H1 (cell line): ENCODE measurements around the gene LLGL1. TPM values are rescaled to one million over a fixed set of nuclear protein-coding genes. Genes with fewer than 3 reads are reported as not detected.

Experiments
- CTCF ChIA-PET: fragments of 300-600 bp; sonication (Branson Sonifier 250); formaldehyde crosslinking; loops from one replicate; lab custom pipeline; 2021; ENCODE audit not compliant: partially characterized antibody; lab: Charles Lee
- POLR2A ChIA-PET: fragments of 300-600 bp; sonication (Branson Sonifier 250); formaldehyde crosslinking; loops from one replicate; lab custom pipeline; 2021; ENCODE audit warnings: inconsistent platforms; ENCODE audit not compliant: partially characterized antibody; lab: Charles Lee
- DNase-seq, 2 experiments: peaks; one replicate each; pipeline versions ENCODE4 v3.0.0 to v3.0.0-alpha.2; 2010 to 2022; ENCODE audit warnings: low spot score in 2 of 2, low read depth in 1 of 2, mixed read lengths in 1 of 2
- FAIRE-seq: peaks from 2 replicates; lab custom pipeline; 2011; peaks lifted over from hg19 to GRCh38; lab: Jason Lieb, UNC
- H2AFZ ChIP-seq: 2 replicates; pipeline ENCODE4 v1.8.1; 2012; ENCODE audit warnings: low read length, inconsistent platforms
- H2AK5ac ChIP-seq: 2 replicates; pipeline ENCODE4 v1.6.1; 2013; ENCODE audit warnings: low read depth, low read length
- H2BK120ac ChIP-seq: replicated peaks from 2 replicates; pipeline ENCODE3; 2013; ENCODE audit warnings: low read depth, low read length, inconsistent platforms
- H2BK12ac ChIP-seq: 2 replicates; pipeline ENCODE4 v1.6.1; 2013; ENCODE audit warnings: low read depth, low read length
- H2BK15ac ChIP-seq: 2 replicates; pipeline ENCODE4 v1.6.1; 2013; ENCODE audit warnings: low read length
- H2BK20ac ChIP-seq: 2 replicates; pipeline ENCODE4 v1.6.1; 2013; ENCODE audit warnings: low read length
- H2BK5ac ChIP-seq: 2 replicates; pipeline ENCODE4 v1.6.1; 2013; ENCODE audit warnings: low read depth, low read length
- H3K14ac ChIP-seq: 2 replicates; pipeline ENCODE4 v1.6.1; 2013; ENCODE audit warnings: inconsistent platforms; ENCODE audit not compliant: insufficient read length
- H3K18ac ChIP-seq: 2 replicates; pipeline ENCODE4 v1.6.1; 2013; ENCODE audit warnings: low read length; ENCODE audit errors: extremely low read depth
- H3K23ac ChIP-seq: 2 replicates; pipeline ENCODE4 v1.6.1; 2013; ENCODE audit warnings: inconsistent platforms; ENCODE audit not compliant: insufficient read length
- H3K23me2 ChIP-seq: 2 replicates; pipeline ENCODE4 v1.6.1; 2013; ENCODE audit warnings: low read depth, low read length
- H3K27ac ChIP-seq: 2 replicates; pipeline ENCODE4 v1.6.1; 2011; ENCODE audit warnings: low read depth, low read length, inconsistent platforms
- H3K27me3 ChIP-seq, 4 experiments: replicated peaks in 1 of 4; 1 replicate in 1 of 4; 2 replicates in 3 of 4; pipeline versions ENCODE4 v1.6.1 to v1.8.1; 2011 to 2013; ENCODE audit warnings: low read length in 3 of 4, mild to moderate bottlenecking in 3 of 4, inconsistent platforms in 2 of 4, mixed read lengths in 2 of 4, moderate library complexity in 1 of 4; ENCODE audit not compliant: control insufficient read depth in 3 of 4, insufficient read depth in 3 of 4; ENCODE audit errors: extremely low read depth in 1 of 4
- H3K36me3 ChIP-seq, 4 experiments: 2 replicates each; pipeline versions ENCODE4 v1.6.1 to v1.8.1; 2011 to 2013; ENCODE audit warnings: mild to moderate bottlenecking in 4 of 4, low read length in 3 of 4, moderate library complexity in 2 of 4, control low read depth in 1 of 4, inconsistent platforms in 1 of 4; ENCODE audit not compliant: insufficient read depth in 4 of 4, control insufficient read depth in 2 of 4
- H3K4ac ChIP-seq: replicated peaks from 2 replicates; pipeline ENCODE3; 2013; ENCODE audit warnings: low read length, low read depth, mixed read lengths, inconsistent platforms; ENCODE audit not compliant: insufficient read length
- H3K4me1 ChIP-seq, 4 experiments: replicated peaks in 1 of 4; 1 replicate in 1 of 4; 2 replicates in 3 of 4; pipeline versions ENCODE4 v1.6.1 to v1.8.1; 2011 to 2013; ENCODE audit warnings: low read length in 3 of 4, inconsistent platforms in 2 of 4, mixed read lengths in 1 of 4; ENCODE audit not compliant: insufficient read depth in 4 of 4, control insufficient read depth in 3 of 4
- H3K4me2 ChIP-seq, 2 experiments: 2 replicates each; pipeline versions ENCODE4 v1.6.1 to v1.8.1; 2011 to 2013; ENCODE audit warnings: low read depth in 2 of 2, low read length in 2 of 2, control low read depth in 1 of 2, inconsistent platforms in 1 of 2, mild to moderate bottlenecking in 1 of 2; ENCODE audit not compliant: insufficient read depth in 1 of 2
- H3K4me3 ChIP-seq, 4 experiments: fragments of 200-600, 300-600 bp in 1 of 4; sonication (generic), shearing (Covaris generic), sonication (Bioruptor Twin) in 1 of 4; 2 replicates each; pipeline versions ENCODE4 v1.5.1 to v1.8.1; 2011 to 2016; ENCODE audit warnings: low read length in 4 of 4, low read depth in 3 of 4, control low read depth in 2 of 4, inconsistent platforms in 2 of 4, mild to moderate bottlenecking in 2 of 4, mixed read lengths in 1 of 4, moderate library complexity in 1 of 4; ENCODE audit not compliant: insufficient read depth in 2 of 4; ENCODE audit errors: extremely low read depth in 1 of 4
- H3K56ac ChIP-seq: replicated peaks from 2 replicates; pipeline ENCODE3; 2013; ENCODE audit warnings: low read depth, mild to moderate bottlenecking, mixed read lengths, low read length, inconsistent platforms; ENCODE audit not compliant: insufficient read length
- H3K79me1 ChIP-seq: 2 replicates; pipeline ENCODE4 v1.6.1; 2013; ENCODE audit warnings: low read depth, low read length, control low read depth
- H3K79me2 ChIP-seq, 2 experiments: 2 replicates each; pipeline versions ENCODE4 v1.6.1 to v1.8.1; 2012 to 2013; ENCODE audit warnings: low read length in 2 of 2, mild to moderate bottlenecking in 2 of 2, inconsistent platforms in 1 of 2; ENCODE audit not compliant: insufficient read depth in 2 of 2, control insufficient read depth in 1 of 2
- H3K9ac ChIP-seq, 4 experiments: replicated peaks in 1 of 4; 1 replicate in 1 of 4; 2 replicates in 3 of 4; pipeline versions ENCODE4 v1.6.1 to v1.8.1; 2011 to 2013; ENCODE audit warnings: low read depth in 3 of 4, low read length in 3 of 4, control low read depth in 2 of 4, mild to moderate bottlenecking in 2 of 4, moderate library complexity in 2 of 4, inconsistent platforms in 1 of 4; ENCODE audit errors: extremely low read depth in 1 of 4
- H3K9me3 ChIP-seq, 2 experiments: 2 replicates each; pipeline versions ENCODE4 v1.6.1 to v1.8.1; 2012 to 2013; ENCODE audit warnings: mild to moderate bottlenecking in 2 of 2, moderate library complexity in 2 of 2, control low read depth in 1 of 2, inconsistent platforms in 1 of 2, low read depth in 1 of 2, low read length in 1 of 2, mixed read lengths in 1 of 2; ENCODE audit not compliant: insufficient read depth in 2 of 2
- H4K20me1 ChIP-seq, 2 experiments: replicated peaks in 1 of 2; 2 replicates each; pipeline versions ENCODE3 to v1.8.1; 2011 to 2013; ENCODE audit warnings: inconsistent platforms in 2 of 2, low read length in 2 of 2, mild to moderate bottlenecking in 1 of 2; ENCODE audit not compliant: insufficient read depth in 2 of 2, control insufficient read depth in 1 of 2
- H4K5ac ChIP-seq: 2 replicates; pipeline ENCODE4 v1.6.1; 2013; ENCODE audit warnings: low read length, low read depth, mixed read lengths, inconsistent platforms; ENCODE audit not compliant: insufficient read length
- H4K8ac ChIP-seq: 2 replicates; pipeline ENCODE4 v1.8.0; 2013; ENCODE audit warnings: mild to moderate bottlenecking, moderate library complexity, low read length, inconsistent platforms; ENCODE audit not compliant: insufficient read depth; ENCODE audit errors: extremely low read depth
- H4K91ac ChIP-seq: replicated peaks from 2 replicates; pipeline ENCODE3; 2013; ENCODE audit warnings: low read length, mixed read lengths, inconsistent platforms; ENCODE audit not compliant: insufficient read length
- BRCA1 ChIP-seq: IDR thresholded peaks from 2 replicates; pipeline ENCODE4 v1.6.1; 2012; ENCODE audit warnings: low read depth, low read length, improper control_type of control experiment
- SP1 ChIP-seq: IDR thresholded peaks from 2 replicates; pipeline ENCODE4 v1.6.1; 2011; ENCODE audit warnings: low read depth, low read length
- TBP ChIP-seq: IDR thresholded peaks from 2 replicates; pipeline ENCODE4 v1.6.1; 2011; ENCODE audit warnings: low read depth, low read length, improper control_type of control experiment
- ZNF274 ChIP-seq: IDR thresholded peaks from 2 replicates; pipeline ENCODE4 v1.7.0; 2012; ENCODE audit warnings: low read length, borderline replicate concordance; ENCODE audit errors: extremely low read depth
- WGBS, 2 experiments: shearing (Covaris generic) in 1 of 2; methylation state at CpG; one replicate each; pipeline versions ENCODE4 v1.1.6 to v1.1.7; 2013 to 2015; ENCODE audit warnings: low lambda C conversion rate in 2 of 2, mixed read lengths in 2 of 2, inconsistent platforms in 1 of 2, low coverage in 1 of 2, missing lambda C conversion rate in 1 of 2; ENCODE audit not compliant: insufficient replicate concordance in 2 of 2, insufficient coverage in 1 of 2, insufficient read length in 1 of 2; ENCODE audit errors: extremely low coverage in 1 of 2, missing lambda C conversion rate in 1 of 2; 5-methylcytosine and 5-hydroxymethylcytosine counted together
- polyA plus RNA-seq, 7 experiments: library from polyadenylated mRNA; depleted of rRNA in 3 of 7; stranded (reverse) in 5 of 7; unstranded in 2 of 7; fragments of >200 nt in 5 of 7; fragments of 200-250 nt in 2 of 7; gene quantifications; 1 replicate in 5 of 7; 2 replicates in 1 of 7; 4 replicates in 1 of 7; pipeline versions ENCODE4 v1.2.1 to v1.2.3, GENCODE V29; 2011 to 2013; ENCODE audit warnings: missing spikeins in 2 of 7, mixed read lengths in 2 of 7
- total RNA-seq: library from RNA; stranded (reverse); fragmentation: NEBNext Ultra II Directional; extraction: Animal tissue kit (Norgen Biotek cat#: 25700); gene quantifications from 2 replicates; pipeline ENCODE4 v1.2.1, GENCODE V29; 2021

The LLGL1 gene
- total and polyA plus RNA-seq, 2 of the 8 experiments (the other 6 are each of a cell fraction or from before 2014, with no cell fraction given), result 71.3 to 107 TPM

GRCh38 chr17:18230288-18231141 is 5.1 kb downstream of the LLGL1 start:
- no peak overlapping the region for H2AFZ ChIP-seq
- no peak overlapping the region for H3K9ac ChIP-seq
- no peaks in the 10 kb centered on the region for H3K9me3 ChIP-seq
- H4K8ac ChIP-seq, result no peak overlapping the region; the same call in 1 of the 2 replicates
- WGBS, 2 experiments, result 81% methylated on average over 14 of the region's 14 CpGs; no CpG with 5 or more reads in 1 of the 2 experiments
- H3K18ac ChIP-seq, result no peak overlapping the region
- no peak overlapping the region for H2BK12ac ChIP-seq
- H2BK15ac ChIP-seq, result no peak overlapping the region
- no peak overlapping the region for H4K91ac ChIP-seq
- H3K79me2 ChIP-seq, result peaks cover 8 to 67% of the 10 kb centered on the region in 2 experiments
- H2BK20ac ChIP-seq, result no peak overlapping the region
- no peak overlapping the region for H4K5ac ChIP-seq
- no peak for FAIRE-seq
- no peak overlapping the region for H3K4me3 ChIP-seq
- ChIA-PET POLR2A (interaction anchor here (0.6 to 3.6 kb wide), 7 partner anchors 12 to 48 kb away, joined by 3 to 14 read pairs (median 5); partner anchors contain the start of genes FLII and MIEF2), CTCF (interaction anchor here (0.6 to 8.4 kb wide), 10 partner anchors 10 to 89 kb away, joined by 3 to 76 read pairs (median 5); no protein-coding TSS in a partner anchor)
- no peak overlapping the region for H3K56ac ChIP-seq
- peaks cover 18 to 31% of the 10 kb centered on the region in 2 experiments for H4K20me1 ChIP-seq
- H3K36me3 ChIP-seq, result peaks cover 15 to 30% (median 17%) of the 10 kb centered on the region in 4 experiments; a peak in 6 of 8 replicates
- no peak for TF ChIP-seq TBP
- no peak for TF ChIP-seq BRCA1
- TF ChIP-seq SP1, result no peak
- TF ChIP-seq ZNF274, result no peak
- no peak overlapping the region for H2BK120ac ChIP-seq
- peaks cover 7% of the 10 kb centered on the region for H3K23me2 ChIP-seq
- no peak overlapping the region for H3K27ac ChIP-seq
- no peak overlapping the region for H2AK5ac ChIP-seq
- no peak overlapping the region for H3K4ac ChIP-seq
- H3K27me3 ChIP-seq, result no peaks in the 10 kb centered on the region
- peak overlapping the region; percentile 52; the same call in 1 of the 2 replicates for H2BK5ac ChIP-seq
- H3K14ac ChIP-seq, result no peak overlapping the region
- H3K4me2 ChIP-seq, result no peak overlapping the region
- H3K23ac ChIP-seq, result no peak overlapping the region
- H3K4me1 ChIP-seq, result peaks cover 0 to 10% (median 6%) of the 10 kb centered on the region in 4 experiments; a peak in 4 of 7 replicates
- DNase-seq, result no peak
- H3K79me1 ChIP-seq, result peaks cover 50% of the 10 kb centered on the region
